Measurements from ENCODE around the gene ZFPM1. TPM values are rescaled to one million over a fixed set of nuclear protein-coding genes. Genes with fewer than 3 reads are reported as not detected.

ZFPM1 gene
- total RNA-seq, 2 experiments from 2014 or later = 15.8 to 19.3 TPM

- H3K27ac Mint-ChIP-seq = no peak overlapping the region
- H3K4me3 Mint-ChIP-seq = no peak overlapping the region
- H3K9me3 Mint-ChIP-seq (ENCODE audit: insufficient read depth) = no peaks in the 10 kb centered on the region
- no peak for ATAC-seq
- H3K36me3 Mint-ChIP-seq (ENCODE audit: low read depth) = no peaks in the 10 kb centered on the region
- POLR2A ChIA-PET = no interaction called here
- no peaks in the 10 kb centered on the region for H3K27me3 Mint-ChIP-seq (ENCODE audit: low read depth)
- no peak for DNase-seq
- peaks cover 3% of the 10 kb centered on the region for H3K4me1 Mint-ChIP-seq (ENCODE audit: low read depth)
- CTCF ChIA-PET = interaction anchor here (0.6 to 2.8 kb wide), 15 partner anchors 9 to 660 kb away, joined by 3 to 17 read pairs (median 4); no protein-coding TSS in a partner anchor
These were observed 14.8 kb upstream of the ZFPM1 start for GRCh38 chr16:88438084-88438870.

GRCh38 chr16:88439016-88439415 is 14.1 kb upstream of the ZFPM1 start:
- no peak overlapping the region for H3K27ac Mint-ChIP-seq
- ATAC-seq = no peak
- H3K36me3 Mint-ChIP-seq (ENCODE audit: low read depth) = no peaks in the 10 kb centered on the region
- no peaks in the 10 kb centered on the region for H3K27me3 Mint-ChIP-seq (ENCODE audit: low read depth)
- CTCF ChIA-PET = interaction anchor here (1.0 to 2.8 kb wide), 6 partner anchors 10 to 483 kb away, joined by 3 to 17 read pairs (median 6); no protein-coding TSS in a partner anchor
- no peak overlapping the region for H3K4me3 Mint-ChIP-seq
- peaks cover 4% of the 10 kb centered on the region for H3K4me1 Mint-ChIP-seq (ENCODE audit: low read depth)
- no peaks in the 10 kb centered on the region for H3K9me3 Mint-ChIP-seq (ENCODE audit: insufficient read depth)
- no peak for DNase-seq
- POLR2A ChIA-PET = no interaction called here

GRCh38 chr16:88439706-88440105 is 13.4 kb upstream of the ZFPM1 start:
- H3K36me3 Mint-ChIP-seq (ENCODE audit: low read depth) = no peaks in the 10 kb centered on the region
- no peak overlapping the region for H3K27ac Mint-ChIP-seq
- DNase-seq = no peak
- POLR2A ChIA-PET = interaction anchor here (0.6 kb wide), 1 partner anchor 263 kb away, joined by 3 read pairs; no protein-coding TSS in a partner anchor
- CTCF ChIA-PET = interaction anchor here (2.6 to 2.8 kb wide), 3 partner anchors 10 to 152 kb away, joined by 7 to 17 read pairs (median 14); no protein-coding TSS in a partner anchor
- no peak for ATAC-seq
- H3K27me3 Mint-ChIP-seq (ENCODE audit: low read depth) = no peaks in the 10 kb centered on the region
- H3K4me1 Mint-ChIP-seq (ENCODE audit: low read depth) = peaks cover 4% of the 10 kb centered on the region
- H3K4me3 Mint-ChIP-seq = no peak overlapping the region
- no peaks in the 10 kb centered on the region for H3K9me3 Mint-ChIP-seq (ENCODE audit: insufficient read depth)

- H3K36me3 Mint-ChIP-seq (ENCODE audit: low read depth) = no peaks in the 10 kb centered on the region
- no peaks in the 10 kb centered on the region for H3K9me3 Mint-ChIP-seq (ENCODE audit: insufficient read depth)
- no peaks in the 10 kb centered on the region for H3K27me3 Mint-ChIP-seq (ENCODE audit: low read depth)
- peaks cover 4% of the 10 kb centered on the region for H3K4me1 Mint-ChIP-seq (ENCODE audit: low read depth)
- no peak for ATAC-seq
- CTCF ChIA-PET = no interaction called here
- H3K4me3 Mint-ChIP-seq = no peak overlapping the region
- POLR2A ChIA-PET = interaction anchor here (0.6 kb wide), 1 partner anchor 263 kb away, joined by 3 read pairs; no protein-coding TSS in a partner anchor
- no peak for DNase-seq
- H3K27ac Mint-ChIP-seq = no peak overlapping the region
These were observed 13.0 kb upstream of the ZFPM1 start for GRCh38 chr16:88440111-88440510.

GRCh38 chr16:88440686-88441405 is 12.2 kb upstream of the ZFPM1 start:
- H3K27me3 Mint-ChIP-seq (ENCODE audit: low read depth) = no peaks in the 10 kb centered on the region
- ChIA-PET POLR2A (no interaction called here), CTCF (no interaction called here)
- ATAC-seq (no peak), DNase-seq (no peak)
- H3K36me3 Mint-ChIP-seq (ENCODE audit: low read depth) = no peaks in the 10 kb centered on the region
- no peak overlapping the region for H3K27ac Mint-ChIP-seq
- no peak overlapping the region for H3K4me3 Mint-ChIP-seq
- no peaks in the 10 kb centered on the region for H3K9me3 Mint-ChIP-seq (ENCODE audit: insufficient read depth)
- peaks cover 4% of the 10 kb centered on the region for H3K4me1 Mint-ChIP-seq (ENCODE audit: low read depth)

- H3K4me1 Mint-ChIP-seq (ENCODE audit: low read depth) = peaks cover 4% of the 10 kb centered on the region
- no peak for DNase-seq
- no peaks in the 10 kb centered on the region for H3K9me3 Mint-ChIP-seq (ENCODE audit: insufficient read depth)
- H3K4me3 Mint-ChIP-seq = no peak overlapping the region
- no peaks in the 10 kb centered on the region for H3K27me3 Mint-ChIP-seq (ENCODE audit: low read depth)
- ChIA-PET CTCF (no interaction called here), POLR2A (no interaction called here)
- no peaks in the 10 kb centered on the region for H3K36me3 Mint-ChIP-seq (ENCODE audit: low read depth)
- no peak for ATAC-seq
- H3K27ac Mint-ChIP-seq = no peak overlapping the region
These were observed 11.6 kb upstream of the ZFPM1 start for GRCh38 chr16:88441460-88441859.

GRCh38 chr16:88442383-88442726 is 10.7 kb upstream of the ZFPM1 start:
- ChIA-PET POLR2A (no interaction called here), CTCF (no interaction called here)
- DNase-seq = no peak
- no peak for ATAC-seq
- no peaks in the 10 kb centered on the region for H3K36me3 Mint-ChIP-seq (ENCODE audit: low read depth)
- H3K27ac Mint-ChIP-seq = no peak overlapping the region
- peaks cover 4% of the 10 kb centered on the region for H3K4me1 Mint-ChIP-seq (ENCODE audit: low read depth)
- no peak overlapping the region for H3K4me3 Mint-ChIP-seq
- H3K9me3 Mint-ChIP-seq (ENCODE audit: insufficient read depth) = no peaks in the 10 kb centered on the region
- H3K27me3 Mint-ChIP-seq (ENCODE audit: low read depth) = no peaks in the 10 kb centered on the region

GRCh38 chr16:88442727-88443576 is 10.1 kb upstream of the ZFPM1 start:
- POLR2A ChIA-PET = interaction anchor here (0.6 kb wide), 1 partner anchor 154 kb away, joined by 4 read pairs; no protein-coding TSS in a partner anchor
- H3K4me1 Mint-ChIP-seq (ENCODE audit: low read depth) = peaks cover 4% of the 10 kb centered on the region
- no peaks in the 10 kb centered on the region for H3K9me3 Mint-ChIP-seq (ENCODE audit: insufficient read depth)
- no peak overlapping the region for H3K4me3 Mint-ChIP-seq
- ATAC-seq (peak; percentile 91), DNase-seq (peak; percentile 82)
- no peaks in the 10 kb centered on the region for H3K27me3 Mint-ChIP-seq (ENCODE audit: low read depth)
- H3K27ac Mint-ChIP-seq = no peak overlapping the region
- CTCF ChIA-PET = interaction anchor here (0.6 to 2.6 kb wide), 7 partner anchors 9 to 177 kb away, joined by 3 to 7 read pairs (median 3); partner anchors contain the start of gene ZC3H18
- no peaks in the 10 kb centered on the region for H3K36me3 Mint-ChIP-seq (ENCODE audit: low read depth)

GRCh38 chr16:88444826-88445582 is 8.1 kb upstream of the ZFPM1 start:
- Mint-ChIP-seq H3K27me3 (ENCODE audit: low read depth) (peaks cover 2% of the 10 kb centered on the region), H3K4me3 (no peak overlapping the region), H3K27ac (no peak overlapping the region), H3K4me1 (ENCODE audit: low read depth) (peaks cover 4% of the 10 kb centered on the region), H3K9me3 (ENCODE audit: insufficient read depth) (no peaks in the 10 kb centered on the region), H3K36me3 (ENCODE audit: low read depth) (no peaks in the 10 kb centered on the region)
- DNase-seq (no peak), ATAC-seq (no peak)
- ChIA-PET POLR2A (no interaction called here), CTCF (interaction anchor here (0.6 to 2.6 kb wide), 7 partner anchors 10 to 125 kb away, joined by 3 to 7 read pairs (median 4); partner anchors contain the start of gene ZC3H18)

- CTCF ChIA-PET = interaction anchor here (0.6 to 2.6 kb wide), 3 partner anchors 113 to 125 kb away, joined by 3 to 7 read pairs (median 6); partner anchors contain the start of gene ZC3H18
- no peak overlapping the region for H3K4me3 Mint-ChIP-seq
- H3K27me3 Mint-ChIP-seq (ENCODE audit: low read depth) = peaks cover 2% of the 10 kb centered on the region
- no peaks in the 10 kb centered on the region for H3K36me3 Mint-ChIP-seq (ENCODE audit: low read depth)
- POLR2A ChIA-PET = no interaction called here
- ATAC-seq (no peak), DNase-seq (no peak)
- H3K4me1 Mint-ChIP-seq (ENCODE audit: low read depth) = peaks cover 4% of the 10 kb centered on the region
- H3K9me3 Mint-ChIP-seq (ENCODE audit: insufficient read depth) = no peaks in the 10 kb centered on the region
- no peak overlapping the region for H3K27ac Mint-ChIP-seq
These were observed 7.5 kb upstream of the ZFPM1 start for GRCh38 chr16:88445583-88445960.

- CTCF ChIA-PET = no interaction called here
These were observed 7.0 kb upstream of the ZFPM1 start for GRCh38 chr16:88446061-88446460.

More at GRCh38 chr16:88446061-88446460, 7.0 kb upstream of the ZFPM1 start:
- H3K4me1 Mint-ChIP-seq (ENCODE audit: low read depth) = peaks cover 4% of the 10 kb centered on the region
- no peak overlapping the region for H3K27ac Mint-ChIP-seq
- POLR2A ChIA-PET = interaction anchor here (1.4 kb wide), 1 partner anchor 124 kb away, joined by 3 read pairs; the partner anchor contains the start of gene ZC3H18
- H3K27me3 Mint-ChIP-seq (ENCODE audit: low read depth) = peaks cover 2% of the 10 kb centered on the region
- no peaks in the 10 kb centered on the region for H3K36me3 Mint-ChIP-seq (ENCODE audit: low read depth)
- no peaks in the 10 kb centered on the region for H3K9me3 Mint-ChIP-seq (ENCODE audit: insufficient read depth)
- no peak overlapping the region for H3K4me3 Mint-ChIP-seq
- no peak for DNase-seq
- no peak for ATAC-seq
